Measurements from ENCODE around the gene PSEN2.
"Not testable (repeated sequence)": the region's sequence is repeated elsewhere in the genome, so short reads cannot be mapped to it uniquely, and the experiment has no call there.

PSEN2 gene

GRCh38 chr1:226921504-226921903, 51.1 kb downstream of the PSEN2 start:
- no peak for DNase-seq

- DNase-seq, result not testable (repeated sequence)
These were observed 59.1 kb downstream of the PSEN2 start for GRCh38 chr1:226929260-226930111.

GRCh38 chr1:226934483-226935237, 64.2 kb downstream of the PSEN2 start:
- DNase-seq, result no peak

GRCh38 chr1:226937940-226938725, 67.7 kb downstream of the PSEN2 start:
- DNase-seq, result no peak

- no peak for DNase-seq
These were observed 68.6 kb downstream of the PSEN2 start for GRCh38 chr1:226938903-226939437.

GRCh38 chr1:226939438-226940028, 69.1 kb downstream of the PSEN2 start:
- peak; percentile 50 to 52 for DNase-seq

GRCh38 chr1:226940029-226940805, 69.8 kb downstream of the PSEN2 start, which contains the start of gene COQ8A:
Gene COQ8A, plus strand, starts transcription at chr1:226940294. Its CDS starts 21,092 bp downstream, at chr1:226961386.
- DNase-seq, result peak; percentile 96 to 98

- no peak for DNase-seq
These were observed 70.3 kb downstream of the PSEN2 start for GRCh38 chr1:226940806-226941067.

- DNase-seq, result no peak
These were observed 72.0 kb downstream of the PSEN2 start for GRCh38 chr1:226942392-226942791.

GRCh38 chr1:226943156-226943555, 72.7 kb downstream of the PSEN2 start:
- no peak for DNase-seq

- DNase-seq, result no peak
These were observed 73.5 kb downstream of the PSEN2 start for GRCh38 chr1:226943927-226944326.

GRCh38 chr1:226945106-226945857, 74.9 kb downstream of the PSEN2 start:
- DNase-seq, result no peak
